ENCODE measurements around the gene FAM131B. TPM values are rescaled to one million over a fixed set of nuclear protein-coding genes. Genes with fewer than 3 reads are reported as not detected.

The FAM131B gene
- 0.33 and 2.2 TPM in 2 replicates for total RNA-seq

DNA sequence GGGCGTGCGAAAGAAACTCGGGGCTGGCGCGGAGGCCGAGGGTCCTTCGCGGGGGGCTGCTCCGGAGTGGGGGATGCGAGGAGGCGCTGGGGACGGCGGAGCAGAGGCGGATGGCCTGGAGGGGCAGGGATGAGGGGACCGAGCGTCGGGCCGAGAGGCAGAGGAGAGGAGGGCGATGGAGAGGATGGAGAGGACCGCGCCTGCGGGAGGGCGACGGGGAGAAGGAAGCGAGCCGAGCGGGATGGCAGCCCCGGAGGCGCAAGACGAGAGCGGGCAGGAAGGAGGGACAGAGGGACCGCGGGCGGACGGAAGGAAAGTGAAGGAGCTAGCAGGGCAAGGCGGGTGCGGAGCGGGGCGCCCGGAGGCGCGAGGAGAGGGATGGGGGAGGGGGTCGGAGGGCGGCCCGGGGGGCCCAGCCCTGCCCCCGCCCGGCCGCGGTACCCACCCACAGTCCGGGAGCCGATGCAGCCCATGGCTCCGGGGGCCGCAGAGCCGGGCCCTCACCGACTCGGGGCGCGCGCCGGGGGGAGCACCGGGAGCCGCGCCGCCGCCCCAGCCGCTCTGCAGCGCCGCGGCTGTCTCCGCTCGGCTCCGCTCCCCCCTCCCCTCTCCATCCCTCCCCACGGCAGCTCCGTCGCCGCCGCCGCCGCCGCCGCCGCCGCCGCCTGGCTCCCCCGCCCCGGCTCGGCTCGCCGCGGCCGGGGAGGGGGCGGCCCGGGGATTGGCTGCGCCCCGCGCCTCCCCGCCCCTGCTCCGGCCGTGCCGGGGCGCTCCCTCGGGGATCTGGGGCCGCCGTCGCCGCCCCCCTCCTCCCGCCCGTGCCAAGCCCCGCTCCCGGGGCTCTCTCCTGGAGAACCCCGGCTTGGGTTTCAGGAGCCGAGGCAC lies at the start of gene FAM131B:
FAM131B (minus strand) TSS at position 583 of the 885 bp plus-strand sequence; CDS start at position 473, 110 bp downstream.

DNA sequence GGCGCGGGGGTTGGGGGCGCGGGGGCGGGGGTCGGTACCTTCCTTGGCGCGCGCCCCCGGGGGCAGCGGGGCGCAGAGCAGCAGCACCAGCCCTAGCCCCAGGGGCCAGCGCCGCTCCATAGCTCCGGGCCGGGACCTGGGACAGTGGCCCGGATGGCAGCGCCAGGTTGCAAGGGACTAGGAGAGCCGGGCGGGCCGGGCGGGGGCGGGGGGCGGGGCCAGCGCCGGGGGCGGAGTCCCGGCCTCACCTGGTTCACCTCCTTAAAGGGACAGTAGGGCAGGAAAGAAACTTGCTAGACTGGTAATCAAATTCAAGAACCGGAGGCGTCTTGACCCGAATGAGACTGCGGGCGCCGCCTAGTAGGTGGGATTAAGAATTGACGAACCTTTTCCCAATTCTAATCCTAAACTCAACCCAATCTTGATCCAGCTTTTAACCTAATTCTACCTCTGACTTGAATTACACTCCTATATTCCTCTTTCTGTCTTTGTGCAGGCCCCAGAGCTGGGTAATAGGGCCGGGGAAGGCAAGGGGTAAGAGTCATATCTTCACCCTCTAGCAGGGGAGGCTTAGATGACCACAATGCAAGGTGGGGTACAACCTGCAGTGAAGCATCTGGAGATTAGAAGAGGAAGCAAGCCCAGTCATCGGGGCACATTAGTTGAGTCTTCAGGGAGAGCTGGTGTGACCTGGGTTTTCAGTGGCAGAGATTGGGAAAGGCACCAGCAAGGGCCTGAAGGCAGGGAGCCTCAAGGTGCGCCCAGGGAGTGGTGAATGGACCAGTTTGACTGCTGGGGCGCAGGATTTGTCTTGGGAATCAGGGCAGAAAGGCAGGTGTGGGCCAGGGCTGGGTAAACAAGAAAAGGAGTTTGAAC lies 46.4 kb upstream of the FAM131B start, which contains the start of gene EPHA1:
EPHA1 (minus strand) TSS at position 171 of the 876 bp plus-strand sequence; CDS start at position 120, 51 bp downstream.

DNA sequence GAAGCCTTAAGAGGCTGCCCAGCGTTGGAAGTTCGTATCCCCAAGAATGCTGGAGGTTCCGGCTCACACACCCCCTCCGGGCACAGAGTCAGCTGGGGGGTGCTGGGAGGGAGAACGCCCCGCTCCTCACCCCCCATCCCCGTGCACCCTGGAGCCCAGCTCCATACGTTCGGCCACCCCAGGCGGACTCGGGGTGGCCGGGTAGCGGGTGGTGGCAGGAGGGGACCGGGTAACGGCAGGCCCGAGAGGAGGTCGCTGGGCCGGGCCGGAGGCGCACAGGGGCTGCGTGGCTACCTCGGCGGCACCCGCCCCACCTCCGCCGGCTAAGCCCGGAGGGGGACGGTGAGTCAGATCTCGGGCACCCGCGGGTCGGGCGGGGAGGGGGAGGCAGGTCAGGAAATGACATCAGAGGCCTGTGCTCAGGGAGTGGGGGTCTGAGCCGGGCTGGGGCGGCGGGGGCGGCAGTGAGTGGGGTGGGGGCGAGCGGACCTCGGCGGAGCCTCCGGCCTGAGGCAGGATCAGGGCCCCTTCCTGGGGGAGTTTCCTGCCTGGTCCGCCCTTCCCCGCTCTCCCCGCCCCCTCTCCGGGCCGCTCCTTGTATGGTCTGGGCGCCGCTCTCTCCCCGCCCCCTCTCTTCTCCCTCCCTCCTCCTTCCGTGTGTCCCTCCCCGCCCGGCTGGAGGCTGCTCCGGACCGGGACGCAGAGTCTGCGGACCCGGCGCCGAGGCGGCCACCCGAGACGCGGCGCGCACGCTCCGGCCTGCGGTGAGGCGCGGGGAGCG lies 18.3 kb upstream of the FAM131B start, which contains the start of gene ZYX:
ZYX (plus strand) TSS at position 700 of the 781 bp plus-strand sequence. CDS start 227 bp downstream, outside the sequence.

DNA sequence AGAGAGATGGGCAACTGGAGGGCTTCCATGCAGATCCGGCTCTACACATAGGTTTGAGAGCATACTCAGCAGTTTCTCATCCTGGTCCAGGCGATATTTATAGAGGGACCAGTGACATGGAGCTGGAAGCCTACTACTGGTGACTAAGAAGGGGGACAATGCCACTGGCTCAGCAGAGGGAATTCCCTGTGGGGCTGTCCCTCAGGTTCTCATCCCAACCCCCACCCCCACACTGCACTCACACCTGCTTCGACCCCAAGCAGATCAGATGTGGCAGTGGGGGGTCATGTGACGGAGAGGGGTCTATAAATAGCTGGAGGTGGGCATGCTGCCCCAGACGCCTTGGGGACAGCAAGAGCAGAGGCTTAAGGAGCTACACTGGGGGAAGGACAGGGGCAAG lies 46.7 kb downstream of the FAM131B start, which contains the start of gene CLCN1:
CLCN1 (plus strand) TSS at position 336 of the 400 bp plus-strand sequence. CDS start 102 bp downstream, outside the sequence.

Other genes starting within 250 kb of the FAM131B start
- gene PIP, start 230.6 kb downstream of the FAM131B start, total RNA-seq = not detected in 2 replicates
- gene TAS2R39, start 179.3 kb downstream of the FAM131B start, total RNA-seq = not detected in 2 replicates
- not detected in 2 replicates for gene TAS2R40, start 140.7 kb downstream of the FAM131B start, total RNA-seq
- gene GSTK1, start 99.3 kb downstream of the FAM131B start, total RNA-seq = 125 and 234 TPM in 2 replicates
- 5.5 and 30.2 TPM in 2 replicates for gene TMEM139, start 77.8 kb downstream of the FAM131B start, total RNA-seq
- gene CASP2, start 74.4 kb downstream of the FAM131B start, total RNA-seq = 16.2 and 17.8 TPM in 2 replicates
- not detected in 2 replicates for gene CLCN1, start 46.6 kb downstream of the FAM131B start, total RNA-seq
- 284 and 314 TPM in 2 replicates for gene ZYX, start 18.6 kb upstream of the FAM131B start, total RNA-seq
- gene EPHA1, start 46.1 kb upstream of the FAM131B start, total RNA-seq = 0.33 and 1.6 TPM in 2 replicates
- not detected in 2 replicates for gene TAS2R60, start 80.7 kb upstream of the FAM131B start, total RNA-seq
- not detected in 2 replicates for gene TAS2R41, start 115.2 kb upstream of the FAM131B start, total RNA-seq
- gene CTAGE15, start 209.1 kb upstream of the FAM131B start, total RNA-seq = not detected in 2 replicates